GM12878 (cell line): ENCODE results near the gene TCEANC2.

Source experiments
- CREB1 ChIP-seq: IDR thresholded peaks from 2 replicates; pipeline ENCODE4 v1.6.1; 2012; ENCODE audit warnings: low read depth, mild to moderate bottlenecking, inconsistent platforms
- JUND ChIP-seq: IDR thresholded peaks from 2 replicates; pipeline ENCODE4 v1.6.1; 2012; ENCODE audit warnings: low read depth, mild to moderate bottlenecking, low read length, improper control_type of control experiment, moderate library complexity
- NFIC ChIP-seq: IDR thresholded peaks from 2 replicates; pipeline ENCODE4 v1.6.1; 2012; ENCODE audit warnings: low read depth, mild to moderate bottlenecking, inconsistent platforms, low read length, moderate library complexity
- POLR2A ChIP-seq: IDR thresholded peaks from 2 replicates; pipeline ENCODE4 v1.6.1; 2011; ENCODE audit warnings: low read depth, mild to moderate bottlenecking, low read length
- POLR2AphosphoS5 ChIP-seq: IDR thresholded peaks from 2 replicates; pipeline ENCODE4 v1.6.1; 2011; ENCODE audit warnings: mild to moderate bottlenecking, low read length, inconsistent platforms
- SRF ChIP-seq, 2 experiments: IDR thresholded peaks; 2 replicates each; pipeline ENCODE4 v1.6.1; 2011; ENCODE audit warnings: low read depth in 2 of 2, low read length in 2 of 2, mild to moderate bottlenecking in 1 of 2, moderate library complexity in 1 of 2
- YY1 ChIP-seq: IDR thresholded peaks from 2 replicates; pipeline ENCODE4 v1.6.1; 2011; ENCODE audit warnings: low read depth, mild to moderate bottlenecking, low read length
- ZNF274 ChIP-seq: IDR thresholded peaks from one replicate; pipeline ENCODE4 v1.8.0; 2011; ENCODE audit not compliant: insufficient read length, insufficient read depth
- TF ChIP-seq, protein P1 (sequence below): IDR thresholded peaks from 2 replicates; pipeline ENCODE4 v1.6.1; 2012; ENCODE audit warnings: mild to moderate bottlenecking, low read depth, low read length
- TF ChIP-seq, protein P2 (sequence below), 3 experiments: IDR thresholded peaks in 2 of 3; conservative IDR thresholded peaks in 1 of 3; 2 replicates each; pipeline ENCODE4 v1.5.1; 2011; ENCODE audit warnings: low read depth in 3 of 3, low read length in 3 of 3, mild to moderate bottlenecking in 3 of 3, control low read depth in 2 of 3, moderate library complexity in 2 of 3, inconsistent platforms in 1 of 3, mixed read lengths in 1 of 3; ENCODE audit not compliant: control insufficient read depth in 2 of 3, insufficient read depth in 1 of 3; ENCODE audit errors: extremely low read depth in 1 of 3
- TF ChIP-seq, protein P3 (sequence below): IDR thresholded peaks from 2 replicates; pipeline ENCODE4 v1.6.1; 2012; ENCODE audit warnings: low read length, inconsistent platforms

DNA sequence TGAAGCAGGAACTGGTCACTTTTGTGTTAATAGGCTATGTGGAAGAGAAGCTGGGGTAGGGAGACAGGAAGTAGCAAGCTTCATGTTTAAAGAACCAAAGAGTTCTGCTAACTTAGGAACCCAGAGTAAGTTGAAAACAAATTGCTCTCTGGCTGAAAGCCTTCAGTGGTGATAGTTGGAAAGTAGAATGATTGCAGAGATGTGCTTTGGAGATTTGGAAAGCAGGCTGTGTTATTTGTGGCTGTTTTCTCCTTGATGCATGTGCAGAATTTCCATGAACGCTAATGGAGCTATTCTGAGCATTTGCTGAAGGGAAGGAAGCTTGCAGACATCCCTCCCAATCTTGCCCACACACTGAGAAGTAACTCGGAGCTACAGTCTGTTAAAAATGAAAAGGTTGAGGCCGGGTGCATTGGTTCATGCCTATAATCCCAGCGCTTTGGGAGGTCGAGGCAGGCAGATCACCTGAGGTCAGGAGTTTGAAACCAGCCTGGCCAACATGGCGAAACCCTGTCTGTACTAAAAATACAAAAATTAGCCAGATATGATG, 45.7 kb downstream of the TCEANC2 start:
- TF ChIP-seq, protein P1, sequence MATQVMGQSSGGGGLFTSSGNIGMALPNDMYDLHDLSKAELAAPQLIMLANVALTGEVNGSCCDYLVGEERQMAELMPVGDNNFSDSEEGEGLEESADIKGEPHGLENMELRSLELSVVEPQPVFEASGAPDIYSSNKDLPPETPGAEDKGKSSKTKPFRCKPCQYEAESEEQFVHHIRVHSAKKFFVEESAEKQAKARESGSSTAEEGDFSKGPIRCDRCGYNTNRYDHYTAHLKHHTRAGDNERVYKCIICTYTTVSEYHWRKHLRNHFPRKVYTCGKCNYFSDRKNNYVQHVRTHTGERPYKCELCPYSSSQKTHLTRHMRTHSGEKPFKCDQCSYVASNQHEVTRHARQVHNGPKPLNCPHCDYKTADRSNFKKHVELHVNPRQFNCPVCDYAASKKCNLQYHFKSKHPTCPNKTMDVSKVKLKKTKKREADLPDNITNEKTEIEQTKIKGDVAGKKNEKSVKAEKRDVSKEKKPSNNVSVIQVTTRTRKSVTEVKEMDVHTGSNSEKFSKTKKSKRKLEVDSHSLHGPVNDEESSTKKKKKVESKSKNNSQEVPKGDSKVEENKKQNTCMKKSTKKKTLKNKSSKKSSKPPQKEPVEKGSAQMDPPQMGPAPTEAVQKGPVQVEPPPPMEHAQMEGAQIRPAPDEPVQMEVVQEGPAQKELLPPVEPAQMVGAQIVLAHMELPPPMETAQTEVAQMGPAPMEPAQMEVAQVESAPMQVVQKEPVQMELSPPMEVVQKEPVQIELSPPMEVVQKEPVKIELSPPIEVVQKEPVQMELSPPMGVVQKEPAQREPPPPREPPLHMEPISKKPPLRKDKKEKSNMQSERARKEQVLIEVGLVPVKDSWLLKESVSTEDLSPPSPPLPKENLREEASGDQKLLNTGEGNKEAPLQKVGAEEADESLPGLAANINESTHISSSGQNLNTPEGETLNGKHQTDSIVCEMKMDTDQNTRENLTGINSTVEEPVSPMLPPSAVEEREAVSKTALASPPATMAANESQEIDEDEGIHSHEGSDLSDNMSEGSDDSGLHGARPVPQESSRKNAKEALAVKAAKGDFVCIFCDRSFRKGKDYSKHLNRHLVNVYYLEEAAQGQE = no peak
- no peak for TF ChIP-seq SRF (IDR thresholded peaks at IDR 0.05; ENCODE audit: low read depth in 2 of 2, low read length in 2 of 2)
- TF ChIP-seq, protein P2, sequence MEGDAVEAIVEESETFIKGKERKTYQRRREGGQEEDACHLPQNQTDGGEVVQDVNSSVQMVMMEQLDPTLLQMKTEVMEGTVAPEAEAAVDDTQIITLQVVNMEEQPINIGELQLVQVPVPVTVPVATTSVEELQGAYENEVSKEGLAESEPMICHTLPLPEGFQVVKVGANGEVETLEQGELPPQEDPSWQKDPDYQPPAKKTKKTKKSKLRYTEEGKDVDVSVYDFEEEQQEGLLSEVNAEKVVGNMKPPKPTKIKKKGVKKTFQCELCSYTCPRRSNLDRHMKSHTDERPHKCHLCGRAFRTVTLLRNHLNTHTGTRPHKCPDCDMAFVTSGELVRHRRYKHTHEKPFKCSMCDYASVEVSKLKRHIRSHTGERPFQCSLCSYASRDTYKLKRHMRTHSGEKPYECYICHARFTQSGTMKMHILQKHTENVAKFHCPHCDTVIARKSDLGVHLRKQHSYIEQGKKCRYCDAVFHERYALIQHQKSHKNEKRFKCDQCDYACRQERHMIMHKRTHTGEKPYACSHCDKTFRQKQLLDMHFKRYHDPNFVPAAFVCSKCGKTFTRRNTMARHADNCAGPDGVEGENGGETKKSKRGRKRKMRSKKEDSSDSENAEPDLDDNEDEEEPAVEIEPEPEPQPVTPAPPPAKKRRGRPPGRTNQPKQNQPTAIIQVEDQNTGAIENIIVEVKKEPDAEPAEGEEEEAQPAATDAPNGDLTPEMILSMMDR (IDR thresholded peaks at IDR 0.05 in 2 of 3, conservative IDR thresholded peaks at IDR 0.05 in 1 of 3; ENCODE audit: control insufficient read depth in 2 of 3, extremely low read depth in 1 of 3, insufficient read depth in 1 of 3, low read depth in 3 of 3, low read length in 3 of 3) = no peak
- no peak for TF ChIP-seq CREB1
- no peak for TF ChIP-seq ZNF274
- TF ChIP-seq POLR2AphosphoS5 = no peak
- no peak for TF ChIP-seq YY1
- no peak for TF ChIP-seq POLR2A
- no peak for TF ChIP-seq NFIC
- TF ChIP-seq, protein P3, sequence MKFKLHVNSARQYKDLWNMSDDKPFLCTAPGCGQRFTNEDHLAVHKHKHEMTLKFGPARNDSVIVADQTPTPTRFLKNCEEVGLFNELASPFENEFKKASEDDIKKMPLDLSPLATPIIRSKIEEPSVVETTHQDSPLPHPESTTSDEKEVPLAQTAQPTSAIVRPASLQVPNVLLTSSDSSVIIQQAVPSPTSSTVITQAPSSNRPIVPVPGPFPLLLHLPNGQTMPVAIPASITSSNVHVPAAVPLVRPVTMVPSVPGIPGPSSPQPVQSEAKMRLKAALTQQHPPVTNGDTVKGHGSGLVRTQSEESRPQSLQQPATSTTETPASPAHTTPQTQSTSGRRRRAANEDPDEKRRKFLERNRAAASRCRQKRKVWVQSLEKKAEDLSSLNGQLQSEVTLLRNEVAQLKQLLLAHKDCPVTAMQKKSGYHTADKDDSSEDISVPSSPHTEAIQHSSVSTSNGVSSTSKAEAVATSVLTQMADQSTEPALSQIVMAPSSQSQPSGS = no peak
- no peak for TF ChIP-seq JUND
